Stimulated activated CD4-positive, alpha-beta T cell treated with anti-CD3 and anti-CD28 coated beads, TNF-alpha, amount 100 ng/mL, for 48 hours (primary cell): ENCODE data around the gene PARD3B.

Source experiments
- DNase-seq, 3 donors: peaks; one replicate each; pipeline ENCODE4 v3.0.0-alpha.2; 2020; ENCODE audit warnings: low read depth in 3 of 3

The PARD3B gene

DNA sequence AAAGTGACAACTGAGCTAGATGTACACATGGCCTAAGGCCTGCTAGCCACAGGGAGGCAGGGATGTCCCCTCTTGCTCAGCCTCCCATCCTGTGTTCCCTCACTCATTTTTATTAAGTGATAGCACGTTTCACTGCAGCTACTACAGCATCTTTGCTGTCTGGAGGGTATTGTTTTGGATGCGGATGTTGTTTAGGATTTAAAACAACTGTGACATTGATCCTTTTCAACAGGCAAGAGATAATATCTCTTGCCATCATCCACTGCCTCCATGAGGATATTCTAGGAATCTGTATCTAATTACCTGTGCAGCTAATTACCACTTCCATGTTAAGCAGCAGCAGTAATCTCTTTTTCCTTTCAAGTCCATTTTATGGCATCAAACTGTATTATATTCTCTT, 345.4 kb downstream of the PARD3B start:
- no peak for DNase-seq

DNA sequence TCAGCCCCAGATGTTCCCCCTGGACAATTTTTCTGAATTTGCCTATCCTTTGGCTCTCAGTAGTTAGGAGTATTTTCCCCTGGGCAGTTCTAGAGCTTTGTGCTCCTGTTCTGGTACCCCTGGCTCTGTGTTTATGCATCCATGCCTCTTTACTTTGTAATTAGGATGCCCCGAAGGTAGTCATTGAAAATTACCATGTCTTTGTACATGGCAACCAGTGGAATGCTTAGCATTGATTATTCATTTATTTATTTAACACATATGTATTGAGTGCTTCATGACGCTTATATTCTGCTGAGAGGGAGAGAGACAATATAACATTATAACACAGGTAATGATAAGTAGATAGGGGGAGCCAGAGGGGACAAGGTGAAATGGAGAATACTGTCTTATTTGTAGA, 346.5 kb downstream of the PARD3B start:
- DNase-seq: no peak

DNA sequence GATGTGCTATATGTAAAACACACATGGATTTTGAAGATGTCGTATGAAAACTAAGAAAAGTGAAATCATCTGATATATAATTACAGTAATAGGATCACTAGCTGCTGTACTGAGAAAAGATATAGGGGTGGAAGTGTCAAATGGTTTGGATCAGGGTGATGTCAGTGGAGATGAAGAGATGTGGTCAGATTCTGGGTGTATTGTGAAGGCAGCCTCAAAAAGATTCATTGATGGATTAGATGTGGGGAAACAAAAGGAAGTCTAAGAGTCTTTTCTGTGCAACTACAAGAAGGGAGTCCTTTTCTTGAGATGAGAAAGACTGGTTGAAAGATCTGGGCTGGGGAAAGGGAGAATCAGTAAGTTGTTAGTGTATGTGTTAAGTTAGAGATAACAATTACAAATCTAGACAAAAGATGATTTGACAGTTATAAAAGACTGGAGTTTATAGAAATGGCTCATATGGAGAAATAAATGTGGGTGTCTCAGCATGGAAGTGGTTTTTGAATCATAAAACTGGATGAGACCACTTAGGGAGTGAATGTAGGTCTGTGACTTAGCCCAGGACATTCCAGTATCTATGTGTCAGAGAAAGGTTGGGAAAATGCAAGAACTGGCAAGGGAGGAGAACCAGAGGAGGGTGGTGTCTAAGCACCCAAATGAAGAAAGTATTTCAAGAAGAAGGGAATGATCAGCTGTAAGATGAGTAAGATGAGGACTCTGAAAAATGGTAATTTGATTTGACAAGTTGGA, 347.4 kb downstream of the PARD3B start:
- DNase-seq: no peak

DNA sequence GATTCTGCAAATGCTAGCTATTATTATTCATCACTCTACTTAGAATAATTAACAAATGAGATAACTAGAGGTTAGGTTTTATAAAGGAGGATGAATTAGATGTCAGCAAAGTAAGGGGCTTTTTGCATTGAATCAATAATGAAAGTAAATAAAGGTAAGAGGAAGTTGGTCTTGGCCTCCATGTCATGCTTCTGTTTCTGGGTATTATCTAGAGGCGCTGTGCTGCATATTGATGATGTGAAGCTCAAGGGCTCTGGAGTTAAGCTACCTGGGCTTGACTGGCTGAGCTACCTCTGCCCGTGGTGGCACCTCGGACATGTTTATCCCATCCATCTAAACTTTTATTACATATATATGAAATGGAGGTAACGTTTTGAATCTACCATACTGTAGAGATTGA, 350.9 kb downstream of the PARD3B start:
- no peak for DNase-seq

DNA sequence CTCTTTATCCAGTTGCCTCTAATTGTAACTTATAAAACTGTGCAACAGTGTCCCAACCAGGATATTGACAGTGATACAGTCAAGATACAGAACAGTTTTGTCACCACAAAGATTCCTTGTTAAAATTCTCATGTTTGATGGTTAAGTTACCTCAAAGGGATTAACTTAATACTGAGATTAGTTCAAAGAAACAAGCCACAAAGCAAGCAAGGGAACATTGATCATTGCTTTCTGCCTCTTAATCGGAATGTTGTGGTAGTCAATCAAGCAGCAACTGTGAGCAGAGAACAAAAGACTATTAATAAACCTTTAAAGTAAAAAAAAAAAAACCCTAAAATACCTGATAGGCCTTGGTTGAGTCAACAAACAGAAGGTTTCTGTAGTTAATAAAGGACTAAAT, 352.3 kb downstream of the PARD3B start:
- DNase-seq: no peak

DNA sequence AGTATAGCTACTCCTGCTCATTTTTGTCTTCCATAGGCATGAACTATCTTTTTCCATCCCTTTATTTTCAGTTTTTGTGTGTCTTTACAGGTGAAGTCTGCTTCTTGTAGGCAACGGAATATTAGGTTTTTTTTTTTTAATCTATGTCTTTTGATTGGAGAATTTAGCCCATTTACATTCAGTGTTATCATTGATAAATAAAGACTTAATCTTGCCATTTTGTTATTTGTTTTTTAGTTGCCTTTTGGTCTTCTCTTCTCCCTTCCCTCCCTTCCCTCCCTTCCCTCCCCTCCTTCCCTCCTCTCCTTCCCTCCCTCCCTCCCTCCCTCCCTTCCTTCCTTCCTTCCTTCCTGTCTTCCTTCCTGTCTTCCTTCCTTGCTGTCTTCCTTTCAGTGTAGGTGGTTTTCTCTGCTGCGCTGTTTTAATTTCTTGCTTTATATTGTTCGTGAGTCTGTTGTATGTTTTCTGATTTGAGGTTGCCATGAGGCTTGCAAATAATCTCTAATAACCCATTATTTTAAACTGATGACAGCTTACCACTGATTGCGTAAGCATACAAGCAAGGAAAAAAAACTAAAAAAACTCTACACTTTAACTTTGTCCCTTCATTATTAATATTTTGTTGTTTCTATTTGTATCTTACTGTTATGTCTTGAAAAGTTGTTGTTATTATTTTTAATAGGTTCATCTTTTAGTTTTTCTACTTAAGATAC, 353.8 kb downstream of the PARD3B start:
- no peak for DNase-seq

DNA sequence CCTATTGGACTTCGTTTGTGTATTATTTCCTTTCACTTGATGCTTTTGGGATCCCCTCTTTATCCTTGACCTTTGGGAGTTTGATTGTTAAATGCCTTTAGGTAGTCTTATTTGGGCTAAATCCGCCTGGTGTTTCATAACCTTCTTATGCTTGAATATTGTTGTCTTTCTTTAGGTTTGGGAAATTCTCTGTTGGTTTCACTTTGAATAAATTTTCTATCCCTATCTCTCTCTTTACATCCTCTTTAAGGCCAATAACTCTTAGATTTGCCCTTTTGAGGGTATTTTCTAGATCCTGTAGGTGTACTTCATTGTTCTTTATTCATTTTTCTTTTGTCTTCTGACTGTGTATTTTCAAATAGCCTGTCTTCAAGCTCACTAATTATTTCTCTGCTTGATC, 354.7 kb downstream of the PARD3B start:
- DNase-seq: no peak

DNA sequence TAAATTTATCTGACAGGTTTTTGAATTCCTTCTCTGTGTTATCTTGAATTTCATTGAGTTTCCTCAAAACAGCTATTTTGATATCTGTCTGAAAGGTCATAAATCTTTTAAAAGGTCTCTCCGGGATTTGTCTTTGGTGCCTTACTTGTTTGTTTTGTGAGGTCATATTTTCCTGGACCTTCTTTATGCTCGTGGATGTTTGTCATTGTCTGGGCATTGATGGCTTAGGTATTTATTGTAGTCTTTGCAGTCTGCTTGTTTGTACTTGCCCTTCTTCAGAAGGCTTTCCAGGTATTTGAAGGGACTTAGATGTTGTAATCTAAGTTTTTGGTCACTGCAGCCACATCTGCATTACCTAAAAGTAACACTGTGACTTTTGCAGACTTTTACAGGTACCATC, 355.2 kb downstream of the PARD3B start:
- no peak for DNase-seq

DNA sequence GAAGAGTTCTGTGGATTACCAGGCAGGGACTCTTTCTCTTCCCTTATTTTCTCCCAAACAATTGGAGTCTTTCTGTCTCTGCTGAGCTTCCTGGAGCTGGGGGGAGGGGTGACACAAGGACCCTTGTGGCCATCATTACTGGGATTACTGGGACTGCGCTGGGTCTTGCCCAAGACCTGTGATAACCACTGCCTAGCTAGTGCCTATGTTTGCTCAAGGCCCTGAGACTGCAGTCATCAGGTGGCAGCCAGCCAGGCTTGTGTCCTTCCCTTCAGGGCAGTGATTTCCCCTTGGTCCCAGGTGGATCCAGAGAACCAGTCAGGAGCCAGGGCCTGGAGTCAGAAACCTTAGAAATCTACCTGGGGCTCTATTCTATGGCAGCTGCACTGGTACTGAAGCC, 355.6 kb downstream of the PARD3B start:
- DNase-seq: no peak

DNA sequence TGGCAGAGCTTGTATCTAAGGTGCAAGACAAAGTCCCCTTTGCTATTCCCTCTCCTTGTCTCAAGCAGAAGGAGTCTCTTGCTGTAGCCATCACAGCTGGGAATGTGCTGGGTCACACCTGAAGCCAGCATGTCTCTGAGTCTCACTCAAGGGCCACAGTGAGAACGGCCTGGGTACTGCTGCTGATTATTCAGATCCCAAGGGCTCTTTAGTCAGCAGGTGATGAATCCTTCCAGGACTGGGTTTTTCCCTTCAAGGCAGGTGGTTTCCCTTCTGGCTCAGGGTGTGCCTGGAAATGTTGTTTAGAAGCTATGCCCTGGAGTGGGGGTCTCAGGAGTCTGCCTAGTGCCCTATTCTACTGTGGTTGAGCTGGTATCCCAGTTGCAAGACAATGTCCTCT, 356.3 kb downstream of the PARD3B start:
- DNase-seq: no peak

DNA sequence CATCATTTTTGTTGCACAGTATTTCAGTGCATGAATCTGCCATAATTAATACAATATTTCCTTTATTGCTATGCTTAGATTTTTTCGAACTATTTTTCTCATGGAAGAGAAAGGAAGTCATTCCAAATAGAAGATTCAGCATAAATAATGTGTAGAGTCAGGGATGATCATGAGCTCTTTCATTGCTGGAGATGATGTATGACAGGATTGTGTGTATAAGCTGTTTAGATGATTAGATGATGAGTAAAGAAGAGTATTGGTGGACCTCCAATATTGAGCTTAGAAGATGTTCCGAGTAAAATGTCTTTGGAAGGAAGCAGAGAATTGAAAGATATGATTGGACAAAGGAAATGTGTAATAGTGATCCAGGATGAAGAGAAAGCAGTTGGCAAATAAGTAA, 364.5 kb downstream of the PARD3B start:
- no peak for DNase-seq

DNA sequence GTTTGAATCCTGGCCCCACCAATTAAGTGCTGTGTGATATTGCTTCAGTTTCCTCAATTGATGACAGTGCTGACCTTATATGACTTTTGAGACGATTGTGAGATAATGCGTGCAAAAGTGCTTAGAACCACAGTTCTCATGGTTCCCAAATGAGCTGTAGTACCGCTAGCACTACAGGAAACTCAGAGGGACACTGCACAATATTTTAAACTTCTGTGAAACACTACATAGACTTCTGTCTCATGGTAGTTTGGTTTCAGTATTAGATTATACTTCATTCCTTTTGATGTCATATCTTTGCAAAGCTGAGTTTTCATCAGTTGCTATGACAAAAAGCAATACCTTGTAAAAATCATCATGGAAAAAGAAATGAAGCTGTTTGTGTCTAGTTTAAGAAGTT, 368.0 kb downstream of the PARD3B start:
- no peak for DNase-seq

DNA sequence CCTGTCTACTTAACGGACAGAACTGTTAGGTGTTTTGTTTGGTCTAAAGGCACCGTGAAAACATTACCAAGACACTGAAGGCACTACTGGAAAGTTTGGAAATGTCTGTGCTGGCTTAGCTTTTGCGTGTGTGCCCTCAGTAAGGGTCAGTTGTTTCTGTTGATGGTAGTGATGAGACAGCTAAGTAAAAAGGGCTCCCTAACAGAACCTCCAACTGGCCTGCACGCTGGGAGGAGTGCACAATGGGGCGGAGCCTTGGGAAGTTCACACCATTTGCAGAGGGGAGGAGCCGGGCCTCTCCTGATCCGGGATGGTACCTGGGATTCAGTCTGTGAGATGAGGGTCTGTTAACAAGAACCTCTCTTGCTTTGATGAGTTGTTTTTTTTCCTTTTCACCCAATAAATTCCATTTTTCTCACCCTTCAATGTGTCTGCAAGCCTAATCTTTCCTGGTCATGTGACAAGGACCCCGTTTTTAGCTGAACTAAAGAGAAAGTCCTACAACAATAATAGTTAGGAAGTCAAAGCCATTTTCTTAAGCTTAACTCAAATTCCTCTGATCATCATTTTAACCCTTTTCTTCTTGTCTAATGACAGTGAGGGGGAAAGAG, 368.7 kb downstream of the PARD3B start:
- no peak for DNase-seq

DNA sequence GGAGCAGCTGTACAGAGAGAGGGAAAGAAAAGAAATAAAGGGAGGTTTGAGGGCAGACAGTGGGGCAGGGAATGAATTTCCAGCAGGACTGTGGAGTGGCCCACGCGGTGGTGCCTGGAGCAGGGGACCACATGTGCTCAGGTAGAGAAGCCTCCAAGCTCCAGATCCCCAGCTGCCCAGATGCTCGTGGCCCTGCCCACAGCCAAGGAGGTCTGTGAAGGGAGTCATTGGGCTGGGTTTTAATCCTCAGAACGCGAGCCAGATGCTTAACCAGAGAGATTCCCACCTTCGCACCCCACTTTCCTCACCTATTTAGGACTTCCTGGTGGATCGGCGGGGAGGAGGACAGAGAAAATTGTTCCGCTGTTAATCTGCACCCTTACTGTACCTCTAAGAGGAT, 369.4 kb downstream of the PARD3B start:
- DNase-seq: no peak

DNA sequence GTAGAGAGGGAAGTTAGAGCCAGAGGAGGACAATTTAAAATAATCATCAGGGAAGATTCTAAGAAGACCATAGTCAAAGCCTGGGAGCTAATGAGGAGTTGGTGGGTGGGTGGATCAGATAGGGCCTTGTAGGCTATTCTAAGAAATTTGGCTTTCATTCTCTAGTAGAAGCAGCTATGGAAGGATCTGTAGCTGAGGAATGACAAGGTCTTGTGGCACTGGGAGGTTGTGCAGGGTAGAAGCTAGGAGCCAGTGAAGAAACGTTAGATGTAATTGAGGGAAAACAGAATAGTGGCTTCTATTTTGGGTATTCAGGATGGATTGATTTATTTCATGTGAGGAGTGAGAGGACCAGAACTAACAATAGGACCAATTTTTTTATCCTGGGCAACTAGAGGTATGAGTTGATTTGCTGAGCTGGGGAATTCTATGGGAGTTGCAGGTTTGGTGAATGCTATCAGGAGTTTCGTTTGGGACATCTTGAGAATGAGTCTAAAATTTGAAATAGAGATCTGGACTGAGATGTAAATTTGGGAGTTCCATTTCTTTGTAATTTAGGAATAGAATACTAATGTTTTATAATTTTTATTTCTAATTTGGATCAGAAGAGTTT, 371.9 kb downstream of the PARD3B start:
- DNase-seq: no peak

DNA sequence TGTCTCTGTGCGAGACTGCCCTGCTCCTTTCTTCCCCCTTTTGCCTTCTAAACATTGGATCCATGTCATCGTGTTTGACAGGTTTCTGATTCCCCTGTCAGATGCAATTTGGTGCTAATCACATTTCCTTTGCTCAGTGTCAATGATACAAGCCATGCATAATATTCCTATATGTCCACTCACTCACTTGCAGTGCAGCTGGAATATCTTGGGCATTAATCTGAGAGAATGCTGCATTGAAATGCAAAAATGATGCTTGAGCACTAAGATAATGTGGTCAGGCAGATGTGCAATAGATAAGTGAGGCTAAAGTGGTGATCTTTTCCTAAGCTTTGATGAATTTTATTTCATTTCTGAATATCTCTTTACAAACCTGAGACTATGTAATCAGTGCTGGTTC, 375.5 kb downstream of the PARD3B start:
- DNase-seq: no peak

DNA sequence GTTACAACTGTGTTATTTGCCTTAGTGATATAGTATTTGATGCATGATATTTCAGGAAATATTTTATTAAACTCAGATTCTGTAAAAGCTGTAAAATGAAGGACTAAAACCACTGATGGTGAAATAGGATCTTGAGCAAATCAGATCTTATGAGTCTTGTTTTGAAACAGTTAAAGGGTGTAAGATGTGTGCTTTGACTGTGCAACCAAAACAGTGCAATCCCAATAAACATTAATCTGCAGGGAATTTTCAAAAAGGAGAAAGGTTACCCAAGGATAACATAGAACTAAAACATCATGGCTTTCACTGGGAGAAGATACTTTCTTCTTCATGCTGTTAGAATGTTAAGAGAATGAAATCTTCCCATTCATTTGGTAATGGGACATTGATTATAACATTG, 378.7 kb downstream of the PARD3B start:
- no peak for DNase-seq

DNA sequence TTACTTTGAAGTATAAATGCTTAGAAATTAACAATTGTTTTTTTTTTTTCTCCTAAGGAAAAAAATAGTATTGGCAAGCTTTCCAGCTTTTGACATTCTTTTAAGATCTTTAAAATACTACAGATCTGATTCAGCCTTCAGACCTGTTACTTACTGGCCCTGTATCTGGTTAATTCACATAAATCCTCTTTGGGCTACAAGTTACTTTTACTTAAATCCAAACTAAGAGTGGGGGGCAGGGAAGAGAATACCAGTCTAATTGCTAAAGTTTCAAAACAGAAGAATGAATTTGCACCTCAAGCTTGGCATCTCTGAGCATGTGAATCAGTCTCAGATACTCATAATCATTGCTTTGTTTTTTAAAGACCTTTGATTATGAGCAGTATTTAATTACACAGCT, 386.3 kb downstream of the PARD3B start:
- DNase-seq: no peak

DNA sequence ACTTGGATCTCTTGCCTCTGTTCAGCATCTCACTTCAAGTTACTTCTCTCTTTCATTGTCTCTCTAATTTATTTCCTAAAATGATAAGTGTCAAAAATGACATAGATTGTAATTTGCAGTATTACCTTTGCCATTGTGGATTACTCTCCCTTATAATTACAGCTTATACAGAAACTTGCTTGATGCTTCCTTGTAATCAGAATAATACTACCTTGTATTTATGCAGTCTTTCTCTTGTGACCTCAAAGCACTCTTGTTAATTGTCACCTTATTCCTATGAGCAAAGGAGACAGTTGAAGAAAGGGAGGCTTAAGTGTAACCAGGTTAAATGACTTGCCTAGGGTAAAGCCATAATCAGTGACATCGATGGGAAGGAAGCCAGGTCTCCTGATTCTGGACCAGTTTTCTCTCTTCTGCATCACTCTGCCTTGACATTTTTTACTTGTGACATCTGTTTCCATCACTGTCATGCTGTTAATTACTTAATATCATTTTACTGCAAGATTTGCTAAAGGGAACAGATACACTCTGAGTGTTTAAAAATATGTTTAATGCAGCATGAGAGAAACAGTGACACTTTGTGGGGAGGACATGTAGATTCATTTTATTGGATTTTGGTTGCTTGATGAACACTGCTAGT, 388.6 kb downstream of the PARD3B start:
- DNase-seq: no peak

DNA sequence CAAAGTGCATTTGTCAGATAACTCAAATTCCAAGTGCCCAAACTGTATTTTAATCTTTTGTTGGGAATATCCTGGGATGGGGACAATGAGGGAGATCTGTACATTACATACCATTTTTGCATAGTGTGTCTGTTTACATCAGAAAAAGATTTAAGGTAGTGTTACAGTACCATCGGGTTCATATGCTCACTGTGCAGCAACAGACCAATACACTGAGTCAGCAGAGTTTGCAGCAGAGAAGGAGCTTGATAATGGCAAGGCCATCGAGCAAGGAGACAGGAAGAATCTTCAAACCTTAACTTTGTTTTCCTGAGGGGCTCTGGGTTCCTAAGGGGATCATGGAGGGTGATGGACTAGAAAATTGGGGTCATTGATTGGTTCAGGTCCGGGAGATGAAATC, 399.7 kb downstream of the PARD3B start:
- DNase-seq: no peak

DNA sequence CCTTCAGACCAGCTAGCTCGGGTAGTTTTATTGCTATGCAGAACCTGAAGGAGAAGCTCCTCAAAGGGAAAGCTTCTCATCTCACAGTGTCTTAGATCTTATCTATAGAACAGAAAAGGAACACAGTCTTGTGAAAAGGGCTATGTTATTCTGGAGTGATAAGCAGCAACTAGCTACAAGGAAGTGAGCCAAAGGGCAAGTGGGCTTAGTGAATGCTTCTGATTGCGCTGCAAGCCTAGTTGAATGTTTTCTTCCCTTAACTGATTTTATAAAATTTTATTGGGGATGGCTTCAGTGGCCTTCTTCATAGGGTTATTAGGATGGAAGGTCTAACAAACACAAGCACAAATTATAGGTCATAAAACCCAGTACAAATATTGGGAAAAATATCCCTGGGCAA, 400.1 kb downstream of the PARD3B start:
- no peak for DNase-seq

DNA sequence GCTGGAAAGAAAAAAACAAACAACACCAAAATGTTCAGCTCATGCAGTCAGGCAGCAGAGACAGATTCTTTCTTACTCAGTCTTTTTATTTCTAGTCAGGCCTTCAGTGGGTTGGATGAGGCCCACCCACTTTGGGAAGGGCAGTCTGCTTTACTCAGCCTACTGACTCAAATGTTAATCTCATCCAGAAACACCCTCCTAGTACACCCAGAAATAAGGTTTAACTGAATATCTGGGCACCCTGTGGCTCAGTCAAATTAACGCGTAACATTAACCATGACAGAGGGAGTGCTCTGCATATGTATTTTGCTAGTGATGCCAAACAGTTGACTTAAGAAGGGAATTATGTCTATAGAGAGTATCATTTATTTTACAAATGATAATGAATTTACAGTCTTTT, 401.6 kb downstream of the PARD3B start:
- no peak for DNase-seq
